T-cell (primary cell): ENCODE results near the gene ARHGEF2. TPM values are rescaled to one million over a fixed set of nuclear protein-coding genes. Genes with fewer than 3 reads are reported as not detected.

Source experiments
- ATAC-seq, 4 experiments: fragments of 200-7000 bp in 3 of 4; fragments of 150-1000 bp in 1 of 4; cut with Tn5 transposase; replicated peaks in 1 of 4; 1 replicate in 3 of 4; 2 replicates in 1 of 4; pipeline ENCODE4 v1.10.0; 2021; ENCODE audit warnings: moderate library complexity in 3 of 4, mild to moderate bottlenecking in 2 of 4, moderate number of reproducible peaks in 1 of 4
- CTCF ChIA-PET, 2 donors: fragments of 300-600 bp; sonication (Branson Sonifier 250); formaldehyde crosslinking; loops; one replicate each; lab custom pipeline; 2022; ENCODE audit warnings: antibody characterized with exemption in 2 of 2; lab: Charles Lee
- POLR2A ChIA-PET, 2 donors: fragments of 300-600 bp; sonication (Branson Sonifier 250); formaldehyde crosslinking; loops; one replicate each; lab custom pipeline; 2022; ENCODE audit warnings: antibody characterized with exemption in 2 of 2; lab: Charles Lee
- DNase-seq, 35 experiments: peaks; one replicate each; pipeline versions ENCODE4 v3.0.0 to v3.0.0-alpha.2; 2013 to 2023
- H3K27ac ChIP-seq: one replicate; pipeline ENCODE4 v1.5.1; 2013; ENCODE audit warnings: low read length
- H3K27me3 ChIP-seq, 2 experiments: replicated peaks in 1 of 2; 1 replicate in 1 of 2; 2 replicates in 1 of 2; pipeline versions ENCODE4 v1.6.1 to v1.7.0; 2013; ENCODE audit warnings: low read length in 1 of 2, mixed read lengths in 1 of 2; ENCODE audit not compliant: control insufficient read depth in 2 of 2, insufficient read depth in 2 of 2; ENCODE audit errors: extremely low read depth in 1 of 2
- H3K36me3 ChIP-seq, 2 donors: 1 replicate in 1 of 2; 2 replicates in 1 of 2; pipeline versions ENCODE4 v1.6.1 to v1.7.0; 2013; ENCODE audit warnings: low read length in 1 of 2; ENCODE audit not compliant: control insufficient read depth in 2 of 2, insufficient read depth in 1 of 2; ENCODE audit errors: extremely low read depth in 1 of 2
- H3K4me1 ChIP-seq, 2 experiments: 1 replicate in 1 of 2; 2 replicates in 1 of 2; pipeline versions ENCODE4 v1.6.1 to v1.7.0; 2013; ENCODE audit warnings: low read length in 2 of 2, mixed read lengths in 1 of 2; ENCODE audit not compliant: insufficient read depth in 2 of 2, control insufficient read depth in 1 of 2; ENCODE audit errors: extremely low read depth in 1 of 2
- H3K4me3 ChIP-seq, 2 donors: 1 replicate in 1 of 2; 2 replicates in 1 of 2; pipeline versions ENCODE4 v1.5.1 to v1.7.0; 2013; ENCODE audit warnings: mild to moderate bottlenecking in 2 of 2, low read length in 1 of 2, moderate library complexity in 1 of 2; ENCODE audit not compliant: control insufficient read depth in 1 of 2; ENCODE audit errors: extremely low read depth in 1 of 2
- H3K9me3 ChIP-seq: 2 replicates; pipeline ENCODE4 v1.7.0; 2013
- H3K27ac Mint-ChIP-seq, 2 donors: one replicate each; pipeline ENCODE4 v1.8.0; 2020 to 2021; ENCODE audit warnings: mild to moderate bottlenecking in 2 of 2, mixed read lengths in 2 of 2
- H3K27me3 Mint-ChIP-seq, 2 donors: one replicate each; pipeline ENCODE4 v1.8.0; 2021 to 2022; ENCODE audit warnings: mixed read lengths in 2 of 2
- H3K36me3 Mint-ChIP-seq: one replicate; pipeline ENCODE4 v1.8.0; 2021; ENCODE audit warnings: mixed read lengths
- H3K4me1 Mint-ChIP-seq, 3 donors: one replicate each; pipeline ENCODE4 v1.8.0; 2020 to 2022; ENCODE audit warnings: mixed read lengths in 3 of 3, mild to moderate bottlenecking in 1 of 3
- H3K4me3 Mint-ChIP-seq, 3 donors: one replicate each; pipeline ENCODE4 v1.8.0; 2020 to 2022; ENCODE audit warnings: mild to moderate bottlenecking in 3 of 3, mixed read lengths in 3 of 3, moderate library complexity in 3 of 3
- H3K9me3 Mint-ChIP-seq, 3 donors: one replicate each; pipeline ENCODE4 v1.8.0; 2020 to 2022; ENCODE audit warnings: mixed read lengths in 3 of 3
- WGBS: methylation state at CpG from one replicate; pipeline ENCODE4 v1.1.5; 2013; ENCODE audit warnings: missing lambda C conversion rate; ENCODE audit not compliant: insufficient coverage; 5-methylcytosine and 5-hydroxymethylcytosine counted together
- total RNA-seq, 35 experiments: library from RNA in 6 of 35; stranded (reverse) in 6 of 35; fragments of 120-200 nt in 1 of 35; gene quantifications; one replicate each; pipeline versions ENCODE4 v1.2.1 to v1.2.4 and lab custom pipeline; 2013 to 2026

ARHGEF2 gene
- total RNA-seq, 5 donors from 2014 or later (not counting 1 experiment from before 2014, with no cell fraction given): 110 to 174 (median 167) TPM

- Mint-ChIP-seq H3K9me3 (no peaks in the 10 kb centered on the region), H3K4me3 (peak overlapping the region; percentile 85 to 97 (median 97)), H3K27me3 (no peaks in the 10 kb centered on the region), H3K27ac (peak overlapping the region; percentile 93 to 94), H3K36me3 (peaks cover 4% of the 10 kb centered on the region), H3K4me1 (peaks cover 48 to 68% (median 56%) of the 10 kb centered on the region in 3 donors)
- H3K27ac ChIP-seq: peak overlapping the region; percentile 64
- CTCF ChIA-PET: interaction anchor here (0.6 to 1.2 kb wide), 8 partner anchors 8 to 535 kb away, joined by 3 to 5 read pairs (median 4); partner anchors contain the start of gene KHDC4 (in 1 of the 2)
- no peak overlapping the region for H3K4me3 ChIP-seq
- DNase-seq: peak in 31 of 35 experiments; percentile 28 to 64 (median 47)
- WGBS: 33% methylated on average over 2 of the region's 6 CpGs
- H3K36me3 ChIP-seq: no peaks in the 10 kb centered on the region
- no peaks in the 10 kb centered on the region for H3K9me3 ChIP-seq
- peaks cover 27 to 63% of the 10 kb centered on the region in 2 experiments for H3K4me1 ChIP-seq
- H3K27me3 ChIP-seq: no peaks in the 10 kb centered on the region
- peak; percentile 43 to 50 (median 48) for ATAC-seq
- POLR2A ChIA-PET: interaction anchor here (0.5 to 0.7 kb wide), 2 partner anchors 14 to 42 kb away, joined by 4 to 13 read pairs; no protein-coding TSS in a partner anchor
These were observed 3.1 kb upstream of the ARHGEF2 start for GRCh38 chr1:155981266-155982088.

- 13% methylated on average over 1 of the region's 4 CpGs for WGBS
- Mint-ChIP-seq H3K36me3 (peaks cover 4% of the 10 kb centered on the region), H3K4me3 (peak overlapping the region; percentile 85 to 97 (median 97)), H3K4me1 (peaks cover 61 to 86% (median 72%) of the 10 kb centered on the region in 3 donors), H3K27me3 (no peaks in the 10 kb centered on the region), H3K27ac (peak overlapping the region; percentile 93 to 94), H3K9me3 (no peaks in the 10 kb centered on the region)
- no peak for DNase-seq
- Histone ChIP-seq H3K9me3 (no peaks in the 10 kb centered on the region), H3K36me3 (peaks cover 0 to 4% of the 10 kb centered on the region in 2 donors), H3K27ac (peak overlapping the region; percentile 64), H3K27me3 (no peaks in the 10 kb centered on the region), H3K4me3 (peak overlapping the region; percentile 91 to 97), H3K4me1 (peaks cover 29 to 80% of the 10 kb centered on the region in 2 experiments)
- CTCF ChIA-PET: interaction anchor here (0.5 to 1.1 kb wide), 4 partner anchors 11 to 45 kb away, joined by 3 to 5 read pairs (median 3); partner anchors contain the start of gene KHDC4 (in 1 of the 2)
- ATAC-seq: no peak
- POLR2A ChIA-PET: interaction anchor here in 1 of 2 donors (0.6 kb wide), 1 partner anchor 8 kb away, joined by 3 read pairs; no protein-coding TSS in a partner anchor
These were observed 1.4 kb upstream of the ARHGEF2 start for GRCh38 chr1:155979597-155980343.

- peak overlapping the region; percentile 85 to 97 (median 97) for H3K4me3 Mint-ChIP-seq
- POLR2A ChIA-PET: interaction anchor here in 1 of 2 donors (0.8 to 0.9 kb wide), 2 partner anchors 67 to 1187 kb away, joined by 3 to 11 read pairs; no protein-coding TSS in a partner anchor
- Histone ChIP-seq H3K9me3 (no peaks in the 10 kb centered on the region), H3K4me1 (peaks cover 36 to 87% of the 10 kb centered on the region in 2 experiments), H3K36me3 (peaks cover 5 to 7% of the 10 kb centered on the region in 2 donors), H3K27ac (peak overlapping the region; percentile 64), H3K27me3 (no peaks in the 10 kb centered on the region), H3K4me3 (peak overlapping the region; percentile 91 to 97)
- peaks cover 8% of the 10 kb centered on the region for H3K36me3 Mint-ChIP-seq
- no peaks in the 10 kb centered on the region for H3K9me3 Mint-ChIP-seq
- no peak for ATAC-seq
- DNase-seq: peak in 1 of 35 experiments; percentile 44
- peaks cover 66 to 86% (median 76%) of the 10 kb centered on the region in 3 donors for H3K4me1 Mint-ChIP-seq
- H3K27ac Mint-ChIP-seq: peak overlapping the region; percentile 93 to 94
- no peaks in the 10 kb centered on the region for H3K27me3 Mint-ChIP-seq
- 0% methylated on average over 3 of the region's 8 CpGs for WGBS
- CTCF ChIA-PET: interaction anchor here in 1 of 2 donors (0.5 to 1.3 kb wide), 7 partner anchors 9 to 355 kb away, joined by 3 to 7 read pairs (median 3); partner anchors contain the start of gene KHDC4
These were observed 654 bp upstream of the ARHGEF2 start for GRCh38 chr1:155978973-155979429.

- Histone ChIP-seq H3K27ac (peak overlapping the region; percentile 64), H3K9me3 (no peaks in the 10 kb centered on the region), H3K4me3 (peak overlapping the region; percentile 91 to 97), H3K27me3 (no peaks in the 10 kb centered on the region), H3K4me1 (peaks cover 42 to 87% of the 10 kb centered on the region in 2 experiments), H3K36me3 (peaks cover 5 to 15% of the 10 kb centered on the region in 2 donors)
- CTCF ChIA-PET: interaction anchor here in 1 of 2 donors (0.7 to 1.8 kb wide), 10 partner anchors 8 to 402 kb away, joined by 3 to 10 read pairs (median 5); no protein-coding TSS in a partner anchor
- H3K27ac Mint-ChIP-seq: peak overlapping the region; percentile 93 to 94
- under 1% methylated on average over 25 of the region's 52 CpGs for WGBS
- peaks cover 68 to 86% (median 77%) of the 10 kb centered on the region in 3 donors for H3K4me1 Mint-ChIP-seq
- POLR2A ChIA-PET: interaction anchor here (0.5 to 2.1 kb wide), 11 partner anchors 8 to 1377 kb away, joined by 3 to 15 read pairs (median 6); partner anchors contain the start of gene KHDC4 (in 1 of the 2)
- DNase-seq (peak in 9 of 35 experiments; percentile 16 to 55 (median 31)), ATAC-seq (peak; percentile 13 to 38 (median 19))
- peak overlapping the region; percentile 85 to 97 (median 97) for H3K4me3 Mint-ChIP-seq
- peaks cover 8% of the 10 kb centered on the region for H3K36me3 Mint-ChIP-seq
- H3K9me3 Mint-ChIP-seq: no peaks in the 10 kb centered on the region
- no peaks in the 10 kb centered on the region for H3K27me3 Mint-ChIP-seq
These were observed 540 bp downstream of the ARHGEF2 start for GRCh38 chr1:155977690-155978324.

GRCh38 chr1:155976913-155977689, 1.2 kb downstream of the ARHGEF2 start:
- Histone ChIP-seq H3K27ac (peak overlapping the region; percentile 64), H3K27me3 (no peaks in the 10 kb centered on the region), H3K4me3 (peak overlapping the region; percentile 91 to 97), H3K4me1 (peaks cover 48 to 87% of the 10 kb centered on the region in 2 experiments), H3K36me3 (peaks cover 5 to 20% of the 10 kb centered on the region in 2 donors), H3K9me3 (no peaks in the 10 kb centered on the region)
- DNase-seq: peak in 2 of 35 experiments; percentile 25 to 29
- ChIA-PET POLR2A (interaction anchor here (0.6 to 2.1 kb wide), 4 partner anchors 43 to 669 kb away, joined by 3 to 15 read pairs (median 6); partner anchors contain the start of gene KHDC4 (in 2 of the 2)), CTCF (interaction anchor here in 1 of 2 donors (0.6 to 1.8 kb wide), 12 partner anchors 12 to 749 kb away, joined by 3 to 10 read pairs (median 5); no protein-coding TSS in a partner anchor)
- peak overlapping the region; percentile 85 to 97 (median 97) for H3K4me3 Mint-ChIP-seq
- H3K36me3 Mint-ChIP-seq: peaks cover 8% of the 10 kb centered on the region
- peak overlapping the region; percentile 93 to 94 for H3K27ac Mint-ChIP-seq
- H3K27me3 Mint-ChIP-seq: no peaks in the 10 kb centered on the region
- peak in 3 of 4 experiments; percentile 5 to 11 (median 10) for ATAC-seq
- no peaks in the 10 kb centered on the region for H3K9me3 Mint-ChIP-seq
- H3K4me1 Mint-ChIP-seq: peaks cover 69 to 86% (median 77%) of the 10 kb centered on the region in 3 donors
- WGBS: 0% methylated on average over 3 of the region's 5 CpGs
